ENCODE results near the gene PPP2R2D. TPM values are rescaled to one million over a fixed set of nuclear protein-coding genes. Genes with fewer than 3 reads are reported as not detected.
A peak's percentile ranks its signal among the peaks of the same experiment; 100 is the strongest.

Gene PPP2R2D
- total and polyA plus RNA-seq, 3 experiments from 2014 or later = 23.5 to 34.0 (median 24.5) TPM

GRCh38 chr10:131955591-131956340, 55.0 kb downstream of the PPP2R2D start:
- no peak overlapping the region for H3K4me3 ChIP-seq (ENCODE audit: low read length)
- H3K27me3 Mint-ChIP-seq = no peaks in the 10 kb centered on the region
- no peaks in the 10 kb centered on the region for H3K9me3 ChIP-seq (ENCODE audit: low read length)
- no peaks in the 10 kb centered on the region for H3K27me3 ChIP-seq (ENCODE audit: insufficient read depth, low read length, poor library complexity, severe bottlenecking)
- peaks cover 28% of the 10 kb centered on the region for H3K36me3 ChIP-seq (ENCODE audit: insufficient read depth, low read length)
- CTCF ChIA-PET = no interaction called here
- H3K9me3 Mint-ChIP-seq = no peaks in the 10 kb centered on the region
- POLR2A ChIA-PET = no interaction called here
- H3K36me3 Mint-ChIP-seq = peaks cover 16 to 67% (median 25%) of the 10 kb centered on the region in 3 donors
- no peaks in the 10 kb centered on the region for H3K4me1 Mint-ChIP-seq
- no peaks in the 10 kb centered on the region for H3K4me1 ChIP-seq (ENCODE audit: insufficient read depth, low read length)
- no peak for DNase-seq
- H3K27ac Mint-ChIP-seq = peak overlapping the region in 2 of 8 donors; percentile 22 to 66
- H3K27ac ChIP-seq (ENCODE audit: low read depth, low read length) = no peak overlapping the region
- H3K4me3 Mint-ChIP-seq = no peak overlapping the region

DNA sequence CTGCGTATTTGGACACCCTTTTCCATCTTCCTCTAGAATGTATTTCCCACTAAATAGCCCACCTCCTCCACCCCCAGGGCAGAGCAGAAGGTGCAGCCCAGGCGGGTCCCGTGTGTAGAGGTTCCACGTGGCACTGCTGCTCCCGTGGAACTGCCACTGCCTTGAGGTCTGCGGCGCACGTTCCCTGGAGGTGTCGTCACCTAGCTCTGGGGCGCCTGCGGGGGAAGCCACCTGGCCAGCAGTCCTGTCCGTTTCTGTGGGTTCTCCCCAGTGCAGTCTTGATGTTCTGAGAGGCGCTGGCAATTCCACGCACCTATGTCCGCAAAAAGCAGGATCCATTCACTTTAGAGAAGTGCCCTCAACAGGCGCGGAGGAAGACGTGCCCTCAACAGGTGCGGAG, 59.0 kb downstream of the PPP2R2D start:
- DNase-seq = no peak
- Histone ChIP-seq H3K27ac (ENCODE audit: low read depth, low read length) (no peak overlapping the region), H3K36me3 (ENCODE audit: insufficient read depth, low read length) (peaks cover 21% of the 10 kb centered on the region), H3K4me1 (ENCODE audit: insufficient read depth, low read length) (peaks cover 7% of the 10 kb centered on the region), H3K27me3 (ENCODE audit: insufficient read depth, low read length, poor library complexity, severe bottlenecking) (no peaks in the 10 kb centered on the region), H3K4me3 (ENCODE audit: low read length) (no peak overlapping the region), H3K9me3 (ENCODE audit: low read length) (no peaks in the 10 kb centered on the region)
- ChIA-PET CTCF (no interaction called here), POLR2A (no interaction called here)
- no peak overlapping the region for H3K4me3 Mint-ChIP-seq
- H3K9me3 Mint-ChIP-seq = no peaks in the 10 kb centered on the region
- H3K4me1 Mint-ChIP-seq = peaks cover 6 to 12% (median 9%) of the 10 kb centered on the region in 3 donors
- peaks cover 13 to 43% (median 20%) of the 10 kb centered on the region in 3 donors for H3K36me3 Mint-ChIP-seq
- no peaks in the 10 kb centered on the region for H3K27me3 Mint-ChIP-seq
- H3K27ac Mint-ChIP-seq = no peak overlapping the region

DNA sequence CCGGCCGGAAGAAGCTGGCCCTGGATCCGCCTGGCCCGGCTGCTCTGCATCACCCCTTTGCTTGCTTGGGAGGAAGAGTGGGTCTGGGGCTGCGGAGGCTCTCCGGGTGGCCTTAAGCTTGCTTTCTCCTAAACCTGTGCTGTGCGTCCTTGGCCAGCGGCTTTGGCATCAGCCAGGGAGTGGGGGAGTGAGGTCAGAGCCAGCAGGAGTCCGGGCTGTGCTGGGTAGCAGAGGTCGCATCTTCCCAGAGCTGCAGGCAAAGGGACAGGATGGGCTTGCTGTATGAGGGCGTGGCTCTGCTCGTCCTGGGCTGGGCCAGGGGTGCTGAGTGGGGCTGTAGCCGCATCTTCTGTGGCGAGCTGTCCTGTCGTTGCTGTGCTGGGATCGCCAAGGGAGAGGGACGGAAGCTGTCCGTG, 59.8 kb downstream of the PPP2R2D start:
- Mint-ChIP-seq H3K36me3 (peaks cover 7 to 39% (median 19%) of the 10 kb centered on the region in 3 donors), H3K4me1 (peaks cover 10 to 20% (median 16%) of the 10 kb centered on the region in 3 donors), H3K4me3 (no peak overlapping the region), H3K27ac (no peak overlapping the region), H3K27me3 (no peaks in the 10 kb centered on the region), H3K9me3 (no peaks in the 10 kb centered on the region)
- ChIA-PET CTCF (no interaction called here), POLR2A (no interaction called here)
- no peak for DNase-seq
- Histone ChIP-seq H3K9me3 (ENCODE audit: low read length) (no peaks in the 10 kb centered on the region), H3K4me3 (ENCODE audit: low read length) (no peak overlapping the region), H3K4me1 (ENCODE audit: insufficient read depth, low read length) (peaks cover 15% of the 10 kb centered on the region), H3K36me3 (ENCODE audit: insufficient read depth, low read length) (peaks cover 15% of the 10 kb centered on the region), H3K27me3 (ENCODE audit: insufficient read depth, low read length, poor library complexity, severe bottlenecking) (no peaks in the 10 kb centered on the region), H3K27ac (ENCODE audit: low read depth, low read length) (no peak overlapping the region)

GRCh38 chr10:131961047-131961776, 60.4 kb downstream of the PPP2R2D start:
- H3K4me3 Mint-ChIP-seq = no peak overlapping the region
- no peaks in the 10 kb centered on the region for H3K9me3 ChIP-seq (ENCODE audit: low read length)
- H3K4me1 ChIP-seq (ENCODE audit: insufficient read depth, low read length) = peaks cover 19% of the 10 kb centered on the region
- POLR2A ChIA-PET = no interaction called here
- H3K9me3 Mint-ChIP-seq = no peaks in the 10 kb centered on the region
- no peaks in the 10 kb centered on the region for H3K27me3 ChIP-seq (ENCODE audit: insufficient read depth, low read length, poor library complexity, severe bottlenecking)
- no peaks in the 10 kb centered on the region for H3K27me3 Mint-ChIP-seq
- H3K4me3 ChIP-seq (ENCODE audit: low read length) = no peak overlapping the region
- H3K27ac Mint-ChIP-seq = no peak overlapping the region
- peaks cover 14 to 23% (median 19%) of the 10 kb centered on the region in 3 donors for H3K4me1 Mint-ChIP-seq
- peaks cover 1 to 33% (median 16%) of the 10 kb centered on the region in 3 donors for H3K36me3 Mint-ChIP-seq
- CTCF ChIA-PET = interaction anchor here (1.3 kb wide), 1 partner anchor 75 kb away, joined by 3 read pairs; no protein-coding TSS in a partner anchor
- H3K36me3 ChIP-seq (ENCODE audit: insufficient read depth, low read length) = peaks cover 10% of the 10 kb centered on the region
- no peak overlapping the region for H3K27ac ChIP-seq (ENCODE audit: low read depth, low read length)
- no peak for DNase-seq

GRCh38 chr10:131961777-131962662, 61.2 kb downstream of the PPP2R2D start:
- Mint-ChIP-seq H3K9me3 (no peaks in the 10 kb centered on the region), H3K4me1 (peaks cover 14 to 23% (median 19%) of the 10 kb centered on the region in 3 donors), H3K36me3 (peaks cover 0 to 29% (median 11%) of the 10 kb centered on the region in 3 donors), H3K27me3 (no peaks in the 10 kb centered on the region), H3K4me3 (peak overlapping the region in 2 of 7 donors; percentile 29 to 61), H3K27ac (peak overlapping the region in 2 of 8 donors; percentile 43 to 74)
- ChIA-PET POLR2A (no interaction called here), CTCF (interaction anchor here (1.3 kb wide), 1 partner anchor 76 kb away, joined by 3 read pairs; no protein-coding TSS in a partner anchor)
- peaks cover 2% of the 10 kb centered on the region for H3K36me3 ChIP-seq (ENCODE audit: insufficient read depth, low read length)
- peaks cover 19% of the 10 kb centered on the region for H3K4me1 ChIP-seq (ENCODE audit: insufficient read depth, low read length)
- H3K4me3 ChIP-seq (ENCODE audit: low read length) = no peak overlapping the region
- H3K9me3 ChIP-seq (ENCODE audit: low read length) = no peaks in the 10 kb centered on the region
- H3K27me3 ChIP-seq (ENCODE audit: insufficient read depth, low read length, poor library complexity, severe bottlenecking) = no peaks in the 10 kb centered on the region
- no peak for DNase-seq
- no peak overlapping the region for H3K27ac ChIP-seq (ENCODE audit: low read depth, low read length)

- H3K27ac Mint-ChIP-seq = no peak overlapping the region
Measured at GRCh38 chr10:131963350-131963749, 62.5 kb downstream of the PPP2R2D start.

DNA sequence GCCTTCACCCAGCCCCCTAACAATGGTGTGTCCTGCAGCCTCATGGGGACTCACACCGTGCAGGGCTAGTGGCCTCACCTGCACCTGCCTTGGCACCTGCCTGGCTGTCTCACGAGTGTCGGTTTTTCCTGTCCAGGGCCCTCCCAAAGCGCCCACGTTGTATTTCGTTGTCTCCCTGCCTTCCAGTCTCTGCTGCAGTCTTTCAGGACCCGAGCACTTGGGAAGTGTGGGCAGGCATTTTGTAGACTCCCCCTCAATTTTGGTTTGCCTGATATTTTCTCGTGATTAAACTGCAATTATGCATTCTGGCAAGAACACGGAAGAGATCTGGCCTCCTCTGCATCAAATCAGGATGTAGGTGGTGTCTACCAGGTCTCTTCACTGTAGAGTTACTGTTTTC, 63.0 kb downstream of the PPP2R2D start:
- Mint-ChIP-seq H3K27ac (peak overlapping the region in 2 of 8 donors; percentile 19 to 39), H3K36me3 (peaks cover 0 to 34% (median 5%) of the 10 kb centered on the region in 3 donors), H3K4me3 (no peak overlapping the region), H3K4me1 (peaks cover 14 to 23% (median 19%) of the 10 kb centered on the region in 3 donors), H3K9me3 (no peaks in the 10 kb centered on the region), H3K27me3 (no peaks in the 10 kb centered on the region)
- H3K27me3 ChIP-seq (ENCODE audit: insufficient read depth, low read length, poor library complexity, severe bottlenecking) = no peaks in the 10 kb centered on the region
- ChIA-PET POLR2A (no interaction called here), CTCF (no interaction called here)
- DNase-seq = no peak
- peaks cover 19% of the 10 kb centered on the region for H3K4me1 ChIP-seq (ENCODE audit: insufficient read depth, low read length)
- no peaks in the 10 kb centered on the region for H3K9me3 ChIP-seq (ENCODE audit: low read length)
- H3K27ac ChIP-seq (ENCODE audit: low read depth, low read length) = no peak overlapping the region
- H3K36me3 ChIP-seq (ENCODE audit: insufficient read depth, low read length) = peaks cover 3% of the 10 kb centered on the region
- H3K4me3 ChIP-seq (ENCODE audit: low read length) = no peak overlapping the region

More at GRCh38 chr10:131963350-131963749, 62.5 kb downstream of the PPP2R2D start:
- no peaks in the 10 kb centered on the region for H3K9me3 ChIP-seq (ENCODE audit: low read length)
- ChIA-PET POLR2A (no interaction called here), CTCF (no interaction called here)
- H3K27ac ChIP-seq (ENCODE audit: low read depth, low read length) = no peak overlapping the region
- peaks cover 19% of the 10 kb centered on the region for H3K4me1 ChIP-seq (ENCODE audit: insufficient read depth, low read length)
- H3K36me3 Mint-ChIP-seq = peaks cover 0 to 29% (median 3%) of the 10 kb centered on the region in 3 donors
- DNase-seq = no peak
- H3K4me1 Mint-ChIP-seq = peaks cover 14 to 23% (median 19%) of the 10 kb centered on the region in 3 donors
- H3K9me3 Mint-ChIP-seq = no peaks in the 10 kb centered on the region
- H3K36me3 ChIP-seq (ENCODE audit: insufficient read depth, low read length) = no peaks in the 10 kb centered on the region
- H3K4me3 ChIP-seq (ENCODE audit: low read length) = no peak overlapping the region
- H3K4me3 Mint-ChIP-seq = no peak overlapping the region
- no peaks in the 10 kb centered on the region for H3K27me3 ChIP-seq (ENCODE audit: insufficient read depth, low read length, poor library complexity, severe bottlenecking)
- H3K27me3 Mint-ChIP-seq = no peaks in the 10 kb centered on the region

Data from CD8-positive, alpha-beta memory T cell (primary cell).